Activated CD8-positive, alpha-beta memory T cell treated with anti-CD3 and anti-CD28 coated beads for 4 hours (primary cell): ENCODE measurements around the gene IQCF6.
"Not testable (repeated sequence)": the region's sequence is repeated elsewhere in the genome, so short reads cannot be mapped to it uniquely, and the experiment has no call there.

Experiments used
- DNase-seq, 2 donors: peaks; one replicate each; pipeline ENCODE4 v3.0.0-alpha.2; 2020; ENCODE audit warnings: low read depth in 2 of 2

Gene IQCF6

GRCh38 chr3:51779137-51779536, at the start of gene IQCF6:
IQCF6 (minus strand) TSS chr3:51779237; CDS start chr3:51779224, 13 bp downstream.
- no peak for DNase-seq

GRCh38 chr3:51828297-51828696, 49.3 kb upstream of the IQCF6 start:
- DNase-seq, result no peak

- no peak for DNase-seq
Observed at GRCh38 chr3:51819709-51820406, 40.8 kb upstream of the IQCF6 start.

DNA sequence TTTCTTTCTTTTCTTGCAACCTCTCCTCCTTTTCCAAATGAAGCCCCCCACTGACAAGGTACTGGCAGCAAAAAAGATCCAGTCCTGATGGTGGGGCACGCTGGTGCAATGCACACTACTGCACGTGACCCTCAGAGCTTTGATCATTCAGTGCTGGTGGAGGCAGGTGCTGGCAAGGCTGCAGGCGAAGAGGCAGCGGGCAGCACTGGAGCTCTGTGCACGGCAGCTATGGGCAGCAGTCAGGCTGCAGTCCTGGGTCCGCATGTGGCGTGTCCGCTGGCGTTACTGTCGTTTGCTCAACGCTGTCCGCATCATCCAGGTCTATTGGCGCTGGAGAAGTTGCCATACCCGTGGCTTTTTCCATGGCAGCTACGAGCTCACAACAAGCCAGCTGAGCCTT, 40.1 kb upstream of the IQCF6 start:
- DNase-seq, result no peak

- no peak for DNase-seq
Observed at GRCh38 chr3:51817375-51817774, 38.3 kb upstream of the IQCF6 start.

DNA sequence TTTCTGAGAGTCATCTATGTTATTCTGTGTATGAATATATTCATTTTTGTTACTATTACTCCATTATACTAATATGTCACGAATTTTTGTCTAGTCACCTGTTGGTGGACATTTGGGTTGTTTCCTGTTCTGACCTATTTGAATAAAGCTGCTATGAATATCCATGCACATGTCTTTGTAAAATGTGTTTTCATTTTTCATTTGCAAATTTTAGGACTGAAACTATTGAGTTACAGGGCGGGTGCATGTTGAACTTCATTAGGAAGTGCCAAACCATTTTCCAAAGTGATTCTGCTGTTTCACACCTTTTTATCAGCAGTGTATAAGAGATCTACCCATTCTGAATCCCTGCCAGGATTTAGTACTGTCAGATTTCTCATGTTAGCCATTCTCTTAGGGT, 37.7 kb upstream of the IQCF6 start:
- no peak for DNase-seq

- DNase-seq, result no peak
Observed at GRCh38 chr3:51815614-51816013, 36.6 kb upstream of the IQCF6 start.

DNA sequence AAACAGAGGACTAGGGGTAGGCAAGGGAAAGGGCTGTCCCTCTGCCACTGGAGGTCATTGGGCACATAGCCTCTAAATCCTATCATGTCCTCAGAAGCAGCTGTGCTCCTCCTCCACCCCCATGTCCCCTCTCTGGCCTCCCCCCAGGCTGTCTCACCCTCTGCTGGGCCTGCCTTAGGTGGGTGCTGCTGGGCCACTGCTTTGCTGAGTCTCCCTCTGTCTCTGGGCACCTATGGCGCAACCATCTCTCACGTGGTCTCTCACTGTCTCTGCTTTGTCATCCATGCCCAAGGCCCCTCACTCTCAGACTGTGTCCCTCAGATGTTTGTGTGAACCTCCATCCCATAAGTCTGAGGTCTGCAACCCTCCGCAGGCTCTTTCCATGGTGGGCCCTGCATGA, 35.0 kb upstream of the IQCF6 start:
- DNase-seq, result no peak

DNA sequence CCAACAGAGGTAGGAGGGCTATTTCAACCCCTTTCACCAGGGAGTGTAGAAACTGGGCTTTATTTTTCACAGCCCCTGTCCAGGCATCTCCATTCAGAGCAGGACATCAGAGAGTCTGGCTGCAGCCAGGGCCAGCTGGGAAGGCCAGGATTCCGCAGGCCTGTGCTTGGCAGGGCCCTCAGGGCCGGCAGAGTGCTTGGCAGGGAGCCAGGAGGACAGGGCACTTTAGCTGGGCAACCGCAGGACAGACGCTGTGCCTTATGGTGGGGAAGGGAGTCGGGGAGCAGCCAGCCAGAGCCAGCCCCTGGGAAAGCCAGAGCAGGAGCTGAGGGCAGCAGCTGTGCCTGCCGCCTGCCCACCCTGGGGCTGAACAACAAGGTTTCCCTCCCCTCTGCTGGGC, 34.5 kb upstream of the IQCF6 start:
- no peak for DNase-seq

- no peak for DNase-seq
Observed at GRCh38 chr3:51808934-51809333, 29.9 kb upstream of the IQCF6 start.

- DNase-seq, result no peak
Observed at GRCh38 chr3:51802106-51802703, 23.2 kb upstream of the IQCF6 start.

- DNase-seq, result no peak
Observed at GRCh38 chr3:51800750-51801125, 21.7 kb upstream of the IQCF6 start.

GRCh38 chr3:51799879-51800749, 21.1 kb upstream of the IQCF6 start:
- no peak for DNase-seq

DNA sequence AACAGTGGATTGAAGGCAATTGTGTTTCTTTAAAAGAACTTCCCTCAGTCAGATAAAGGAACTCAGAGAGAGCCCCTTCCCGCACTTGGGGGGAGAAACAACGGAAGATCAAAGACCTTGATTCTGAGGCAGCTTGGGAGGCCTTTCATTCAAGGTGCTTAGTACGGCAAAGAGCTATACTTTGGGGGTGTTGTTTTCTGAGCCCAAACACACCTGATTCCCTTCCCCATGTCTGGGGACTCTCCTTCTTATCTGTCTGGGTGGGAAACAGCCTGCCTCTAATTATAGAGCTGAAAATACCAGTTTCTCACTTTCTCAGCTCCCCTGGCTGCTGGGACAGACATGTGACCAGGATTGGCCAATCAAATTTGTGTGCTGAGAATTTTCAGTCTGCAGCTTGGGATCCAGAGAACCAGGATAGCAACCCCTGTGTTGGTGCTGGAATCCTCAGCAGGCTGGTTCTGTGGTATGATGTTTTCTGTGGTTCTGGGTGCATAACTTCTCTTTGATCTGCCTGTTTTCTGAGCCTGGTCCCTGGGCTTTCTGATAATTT, 19.4 kb upstream of the IQCF6 start:
- no peak for DNase-seq

DNA sequence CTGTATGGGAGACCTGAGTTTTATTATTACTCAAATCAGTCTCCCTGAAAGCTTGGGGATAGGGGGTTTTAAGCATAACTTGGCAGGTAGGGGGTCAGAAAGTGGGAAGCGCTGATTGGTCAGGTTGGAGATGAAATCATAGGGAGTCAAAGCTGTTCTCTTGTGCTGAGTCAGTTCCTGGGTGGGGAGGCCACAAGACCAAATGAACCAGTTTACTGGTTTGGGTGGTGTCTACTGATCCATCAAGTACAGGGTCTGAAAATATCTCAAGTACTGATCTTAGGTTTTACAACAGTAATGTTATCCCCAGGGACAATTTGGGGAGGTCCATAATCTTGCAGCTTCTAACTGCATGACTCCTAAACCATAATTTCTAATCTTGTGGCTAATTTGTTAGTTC, 17.8 kb upstream of the IQCF6 start:
- no peak for DNase-seq

DNA sequence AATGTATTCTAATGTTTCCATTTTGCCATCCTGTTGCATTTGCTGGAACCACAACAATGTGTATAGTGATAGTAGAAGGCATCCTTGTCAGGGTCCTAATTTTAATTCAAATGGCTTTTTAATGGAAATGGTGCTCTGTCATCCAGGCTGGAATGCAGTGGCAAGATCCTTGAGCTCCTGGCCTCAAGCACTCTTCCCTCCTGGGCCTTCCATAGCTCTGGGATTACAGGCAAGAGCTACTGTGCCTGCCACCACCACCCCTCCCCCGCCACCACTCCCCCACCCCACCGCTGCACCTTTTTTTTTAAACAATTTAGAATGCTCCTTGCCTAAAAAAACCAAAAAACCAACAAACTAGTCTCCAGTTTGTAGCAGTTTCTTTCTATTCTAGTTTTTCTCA, 15.2 kb upstream of the IQCF6 start:
- no peak for DNase-seq

GRCh38 chr3:51792206-51792605, 13.2 kb upstream of the IQCF6 start:
- no peak for DNase-seq

DNA sequence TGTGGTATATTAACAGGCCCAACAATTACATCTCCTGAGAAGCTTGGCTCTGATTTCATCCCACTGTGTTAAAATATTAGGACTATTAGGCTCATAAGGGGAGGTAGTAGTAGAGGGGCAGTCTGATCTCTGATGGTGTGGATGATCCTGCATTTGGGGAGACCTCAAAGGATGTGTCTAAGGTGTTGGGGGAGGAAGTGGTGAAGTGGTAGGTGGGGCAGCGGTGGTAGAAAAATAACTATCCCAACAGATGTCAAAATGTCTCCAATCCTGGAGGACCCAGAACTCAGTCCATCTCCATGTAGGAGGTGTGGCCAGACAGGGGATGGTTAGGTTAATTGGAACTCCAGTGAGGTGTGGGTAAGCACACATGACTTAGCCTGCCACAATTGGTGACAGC, 10.4 kb upstream of the IQCF6 start:
- DNase-seq, result no peak

DNA sequence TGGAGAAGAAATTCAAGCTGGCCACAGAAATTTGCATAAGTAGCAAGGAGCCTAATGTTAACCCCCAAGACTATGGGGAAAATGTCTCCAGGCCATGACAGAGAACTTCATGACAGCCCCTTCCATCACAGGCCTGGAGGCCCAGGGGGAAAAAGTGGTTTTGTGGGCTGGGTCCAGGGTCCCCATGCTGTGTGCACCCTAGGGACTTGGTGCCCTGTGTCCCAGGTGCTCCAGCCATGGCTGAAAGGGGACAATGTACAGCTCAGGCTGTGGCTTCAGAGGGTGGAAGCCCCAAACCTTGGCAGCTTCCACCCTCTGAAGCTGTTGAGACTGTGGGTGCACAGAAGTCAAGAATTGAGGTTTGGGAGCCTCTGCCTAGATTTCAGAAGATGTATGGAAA, 8.5 kb upstream of the IQCF6 start:
- not testable (repeated sequence) for DNase-seq

GRCh38 chr3:51786267-51786666, 7.2 kb upstream of the IQCF6 start:
- DNase-seq, result no peak

- no peak for DNase-seq
Observed at GRCh38 chr3:51778554-51778953, 483 bp downstream of the IQCF6 start.

DNA sequence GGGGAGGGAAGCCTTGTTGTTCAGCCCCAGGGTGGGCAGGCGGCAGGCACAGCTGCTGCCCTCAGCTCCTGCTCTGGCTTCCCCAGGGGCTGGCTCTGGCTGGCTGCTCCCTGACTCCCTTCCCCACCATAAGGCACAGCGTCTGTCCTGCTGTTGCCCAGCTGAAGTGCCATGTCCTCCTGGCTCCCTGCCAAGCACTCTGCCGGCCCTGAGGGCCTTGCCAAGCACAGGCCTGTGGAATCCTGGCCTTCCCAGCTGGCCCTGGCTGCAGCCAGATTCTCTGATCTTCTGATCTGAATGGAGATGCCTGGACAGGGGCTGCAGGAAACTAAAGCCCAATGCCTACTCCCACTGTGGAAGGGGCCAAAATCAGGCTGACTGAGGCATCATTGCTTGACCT, 1.1 kb downstream of the IQCF6 start:
- no peak for DNase-seq
